Natural killer cell (primary cell): Measurements from ENCODE around the gene WWTR1. TPM values are rescaled to one million over a fixed set of nuclear protein-coding genes. Genes with fewer than 3 reads are reported as not detected.

Experiments
- ATAC-seq, 3 donors: fragments of 150-1000 bp in 2 of 3; fragments of 200-7000 bp in 1 of 3; cut with Tn5 transposase; 1 replicate in 1 of 3; 2 replicates in 2 of 3; pipeline ENCODE4 v1.10.0; 2021; ENCODE audit warnings: mild to moderate bottlenecking in 2 of 3, moderate library complexity in 2 of 3
- DNase-seq, 2 donors: peaks; one replicate each; pipeline versions ENCODE4 v3.0.0 to v3.0.0-alpha.2; 2013 to 2021; ENCODE audit warnings: mixed read lengths in 1 of 2
- H3K27ac ChIP-seq: one replicate; pipeline ENCODE4 v1.5.1; 2013; ENCODE audit warnings: mild to moderate bottlenecking, low read length
- H3K27me3 ChIP-seq: one replicate; pipeline ENCODE4 v1.6.1; 2013; ENCODE audit warnings: low read length; ENCODE audit not compliant: control insufficient read depth, insufficient read depth
- H3K36me3 ChIP-seq: one replicate; pipeline ENCODE4 v1.6.1; 2013; ENCODE audit warnings: low read length; ENCODE audit not compliant: control insufficient read depth, insufficient read depth
- H3K4me1 ChIP-seq: one replicate; pipeline ENCODE4 v1.6.1; 2013; ENCODE audit warnings: low read length; ENCODE audit not compliant: control insufficient read depth, insufficient read depth
- H3K4me3 ChIP-seq: one replicate; pipeline ENCODE4 v1.5.1; 2013; ENCODE audit warnings: low read length
- H3K9me3 ChIP-seq: one replicate; pipeline ENCODE4 v1.6.1; 2013; ENCODE audit warnings: low read length; ENCODE audit not compliant: control insufficient read depth, insufficient read depth
- H3K27ac Mint-ChIP-seq, 2 donors: one replicate each; pipeline ENCODE4 v1.8.0; 2022; ENCODE audit warnings: mild to moderate bottlenecking in 2 of 2, mixed read lengths in 2 of 2, moderate library complexity in 1 of 2
- H3K27me3 Mint-ChIP-seq, 2 donors: one replicate each; pipeline ENCODE4 v1.8.0; 2022; ENCODE audit warnings: low read depth in 2 of 2, mixed read lengths in 2 of 2
- H3K36me3 Mint-ChIP-seq: one replicate; pipeline ENCODE4 v1.8.0; 2022; ENCODE audit warnings: mixed read lengths
- H3K4me1 Mint-ChIP-seq, 2 donors: one replicate each; pipeline ENCODE4 v1.8.0; 2022; ENCODE audit warnings: mixed read lengths in 2 of 2
- H3K4me3 Mint-ChIP-seq: one replicate; pipeline ENCODE4 v1.8.0; 2022; ENCODE audit warnings: mild to moderate bottlenecking, moderate library complexity, mixed read lengths
- H3K9me3 Mint-ChIP-seq, 2 donors: one replicate each; pipeline ENCODE4 v1.8.0; 2022; ENCODE audit warnings: mixed read lengths in 2 of 2
- WGBS: methylation state at CpG from one replicate; pipeline ENCODE4 v1.1.7; 2013; ENCODE audit warnings: missing lambda C conversion rate; ENCODE audit not compliant: insufficient coverage; 5-methylcytosine and 5-hydroxymethylcytosine counted together
- intact Hi-C: fragments of 100-400 bp; cut with micrococcal nuclease; formaldehyde crosslinking; loops from one replicate; pipeline ENCODE4 v1.14.2; 2022
- total RNA-seq, 4 donors: library from RNA; stranded (reverse); fragments of 120-200 nt in 1 of 4; gene quantifications; one replicate each; pipeline versions ENCODE4 v1.2.3 to v1.2.4, GENCODE V29; 2013 to 2022
- TF ChIP-seq, protein P1 (sequence below): fragments of 200-600 bp; IDR thresholded peaks from one replicate; pipeline ENCODE4 v1.8.0; 2022; ENCODE audit warnings: antibody characterized with exemption

Gene WWTR1
- total RNA-seq, 3 donors from 2014 or later (not counting 1 experiment from before 2014, with no cell fraction given), result 0.72 to 1.1 (median 0.73) TPM

DNA sequence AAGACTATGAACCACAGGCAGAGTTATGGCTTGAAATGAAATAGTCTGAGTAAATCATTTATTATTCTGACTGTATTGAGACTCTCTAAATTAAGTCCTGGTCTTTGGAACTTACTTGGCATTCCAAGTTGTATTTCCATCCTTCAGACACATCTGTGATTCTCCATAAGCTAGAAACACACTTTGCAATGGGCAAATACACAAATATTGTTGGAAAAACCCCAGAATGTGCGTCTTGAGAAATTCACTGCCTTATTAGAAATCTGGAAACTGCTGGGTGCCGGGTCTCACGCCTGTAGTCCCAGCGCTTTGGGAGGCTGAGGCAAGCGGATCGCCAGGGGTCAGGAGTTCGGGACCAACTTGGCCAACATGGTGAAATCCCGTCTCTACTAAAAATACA, 87.8 kb downstream of the WWTR1 start:
- no peaks in the 10 kb centered on the region for H3K36me3 Mint-ChIP-seq
- H3K27ac ChIP-seq, result no peak overlapping the region
- no peak overlapping the region for H3K4me3 ChIP-seq
- 90% methylated on average over 8 of the region's 8 CpGs for WGBS
- H3K4me1 ChIP-seq, result no peaks in the 10 kb centered on the region
- H3K27me3 Mint-ChIP-seq, result peaks cover 4 to 8% of the 10 kb centered on the region in 2 donors
- no peaks in the 10 kb centered on the region for H3K36me3 ChIP-seq
- TF ChIP-seq, protein P1, sequence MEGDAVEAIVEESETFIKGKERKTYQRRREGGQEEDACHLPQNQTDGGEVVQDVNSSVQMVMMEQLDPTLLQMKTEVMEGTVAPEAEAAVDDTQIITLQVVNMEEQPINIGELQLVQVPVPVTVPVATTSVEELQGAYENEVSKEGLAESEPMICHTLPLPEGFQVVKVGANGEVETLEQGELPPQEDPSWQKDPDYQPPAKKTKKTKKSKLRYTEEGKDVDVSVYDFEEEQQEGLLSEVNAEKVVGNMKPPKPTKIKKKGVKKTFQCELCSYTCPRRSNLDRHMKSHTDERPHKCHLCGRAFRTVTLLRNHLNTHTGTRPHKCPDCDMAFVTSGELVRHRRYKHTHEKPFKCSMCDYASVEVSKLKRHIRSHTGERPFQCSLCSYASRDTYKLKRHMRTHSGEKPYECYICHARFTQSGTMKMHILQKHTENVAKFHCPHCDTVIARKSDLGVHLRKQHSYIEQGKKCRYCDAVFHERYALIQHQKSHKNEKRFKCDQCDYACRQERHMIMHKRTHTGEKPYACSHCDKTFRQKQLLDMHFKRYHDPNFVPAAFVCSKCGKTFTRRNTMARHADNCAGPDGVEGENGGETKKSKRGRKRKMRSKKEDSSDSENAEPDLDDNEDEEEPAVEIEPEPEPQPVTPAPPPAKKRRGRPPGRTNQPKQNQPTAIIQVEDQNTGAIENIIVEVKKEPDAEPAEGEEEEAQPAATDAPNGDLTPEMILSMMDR, result no peak
- no peak for ATAC-seq
- H3K4me3 Mint-ChIP-seq, result no peak overlapping the region
- no peaks in the 10 kb centered on the region for H3K9me3 Mint-ChIP-seq
- no peaks in the 10 kb centered on the region for H3K27me3 ChIP-seq
- no peaks in the 10 kb centered on the region for H3K4me1 Mint-ChIP-seq
- H3K9me3 ChIP-seq, result no peaks in the 10 kb centered on the region
- intact Hi-C loops, result no loop called here
- H3K27ac Mint-ChIP-seq, result no peak overlapping the region
- DNase-seq, result no peak

DNA sequence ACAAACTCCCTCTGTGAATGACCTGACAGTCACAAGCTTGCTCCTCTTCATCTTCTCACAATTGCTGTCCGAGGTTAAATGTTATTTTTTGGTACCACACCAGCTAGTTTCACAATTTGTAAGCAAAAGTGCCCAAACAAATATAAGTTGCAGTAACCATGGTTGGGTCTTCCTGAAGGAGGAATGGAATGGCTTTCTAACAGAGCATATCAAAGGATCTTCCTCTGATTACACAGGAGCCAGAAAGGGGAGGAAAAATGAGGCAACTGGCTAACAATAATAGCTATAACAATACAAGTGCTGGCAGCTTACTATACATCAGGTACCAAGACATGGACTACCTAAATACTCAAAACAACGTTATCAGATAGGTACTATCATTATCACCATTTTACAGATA, 90.4 kb downstream of the WWTR1 start:
- Histone ChIP-seq H3K27ac (no peak overlapping the region), H3K4me3 (no peak overlapping the region), H3K4me1 (no peaks in the 10 kb centered on the region), H3K36me3 (no peaks in the 10 kb centered on the region), H3K9me3 (no peaks in the 10 kb centered on the region), H3K27me3 (no peaks in the 10 kb centered on the region)
- TF ChIP-seq, protein P1, result no peak
- H3K27me3 Mint-ChIP-seq, result peaks cover 4 to 14% of the 10 kb centered on the region in 2 donors
- H3K36me3 Mint-ChIP-seq, result no peaks in the 10 kb centered on the region
- H3K4me3 Mint-ChIP-seq, result no peak overlapping the region
- no peak for ATAC-seq
- H3K27ac Mint-ChIP-seq, result no peak overlapping the region
- DNase-seq, result no peak
- 82% methylated on average over 2 of the region's 2 CpGs for WGBS
- intact Hi-C loops, result no loop called here
- no peaks in the 10 kb centered on the region for H3K4me1 Mint-ChIP-seq
- no peaks in the 10 kb centered on the region for H3K9me3 Mint-ChIP-seq

DNA sequence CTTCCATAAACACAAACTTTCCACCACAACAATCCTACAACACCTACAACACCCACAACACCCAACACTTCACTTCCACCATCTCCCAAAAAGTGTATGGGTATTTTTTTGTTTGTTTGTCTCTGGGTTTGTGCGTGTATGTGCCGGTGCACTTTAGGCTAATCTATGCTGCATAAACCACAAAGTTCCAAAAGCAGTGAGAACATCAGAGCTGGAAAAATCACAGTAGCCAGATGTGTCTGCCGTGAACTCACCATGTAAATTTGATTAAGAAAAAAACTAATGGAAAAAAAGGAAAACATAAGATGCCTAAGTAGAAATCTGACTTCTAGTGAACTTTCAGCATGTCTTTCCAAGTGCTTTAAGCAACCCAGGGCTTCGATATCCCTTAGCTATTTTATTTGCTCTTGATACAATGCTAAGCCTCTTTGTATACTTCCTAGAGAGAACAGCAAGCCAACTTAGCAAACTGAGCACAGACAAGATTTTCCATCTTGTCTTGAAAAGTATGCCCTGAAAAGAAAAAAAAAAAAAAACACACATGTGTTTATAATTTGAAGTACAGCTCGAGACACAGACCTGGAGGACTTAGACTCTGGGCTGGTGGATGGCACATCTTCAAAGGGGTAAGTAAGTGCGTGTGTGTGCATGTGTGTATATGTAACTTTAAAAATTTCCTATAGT, 91.4 kb downstream of the WWTR1 start:
- no peaks in the 10 kb centered on the region for H3K36me3 ChIP-seq
- no peaks in the 10 kb centered on the region for H3K9me3 ChIP-seq
- TF ChIP-seq, protein P1, result no peak
- no peak overlapping the region for H3K4me3 ChIP-seq
- Mint-ChIP-seq H3K27me3 (peaks cover 4 to 14% of the 10 kb centered on the region in 2 donors), H3K9me3 (no peaks in the 10 kb centered on the region), H3K36me3 (no peaks in the 10 kb centered on the region), H3K27ac (no peak overlapping the region), H3K4me3 (no peak overlapping the region), H3K4me1 (no peaks in the 10 kb centered on the region)
- intact Hi-C loops, result no loop called here
- WGBS, result 91% methylated on average over 4 of the region's 6 CpGs
- ATAC-seq, result no peak
- no peaks in the 10 kb centered on the region for H3K27me3 ChIP-seq
- no peak for DNase-seq
- no peaks in the 10 kb centered on the region for H3K4me1 ChIP-seq
- H3K27ac ChIP-seq, result no peak overlapping the region

DNA sequence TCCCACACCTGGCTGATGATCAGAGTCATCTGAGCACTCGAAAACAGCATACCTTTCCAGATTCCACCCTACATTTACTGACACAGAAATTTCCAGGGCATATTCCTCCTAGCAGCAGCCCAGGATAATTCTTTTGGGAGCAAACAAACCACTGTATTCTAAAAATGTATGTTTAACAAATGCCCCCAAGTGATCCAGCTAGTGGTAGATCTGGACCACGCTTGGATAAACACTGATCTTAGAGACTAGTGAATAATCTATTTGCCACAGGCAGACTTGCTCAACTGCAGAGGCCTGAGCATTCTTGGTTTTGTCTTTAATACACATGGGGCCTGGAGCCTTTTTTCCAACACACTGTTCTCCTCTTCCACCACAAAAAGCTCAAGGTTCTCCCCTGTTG, 93.7 kb downstream of the WWTR1 start:
- Mint-ChIP-seq H3K4me3 (no peak overlapping the region), H3K27ac (no peak overlapping the region), H3K9me3 (no peaks in the 10 kb centered on the region), H3K27me3 (peaks cover 4 to 14% of the 10 kb centered on the region in 2 donors), H3K36me3 (no peaks in the 10 kb centered on the region), H3K4me1 (no peaks in the 10 kb centered on the region)
- intact Hi-C loops, result no loop called here
- no peaks in the 10 kb centered on the region for H3K4me1 ChIP-seq
- DNase-seq, result no peak
- no peak for ATAC-seq
- H3K27me3 ChIP-seq, result no peaks in the 10 kb centered on the region
- H3K9me3 ChIP-seq, result no peaks in the 10 kb centered on the region
- H3K4me3 ChIP-seq, result no peak overlapping the region
- WGBS, result 88% methylated on average over 2 of the region's 2 CpGs
- no peaks in the 10 kb centered on the region for H3K36me3 ChIP-seq
- H3K27ac ChIP-seq, result no peak overlapping the region
- TF ChIP-seq, protein P1, result no peak
